NT2/D1 (cell line): ENCODE measurements around the gene CPNE5.

Experiments used
- YY1 ChIP-seq: IDR thresholded peaks from 2 replicates; pipeline ENCODE4 v1.6.1; 2011; ENCODE audit not compliant: insufficient read length, insufficient read depth
- ZNF274 ChIP-seq: IDR thresholded peaks from 2 replicates; pipeline ENCODE4 v1.6.1; 2011; ENCODE audit warnings: mild to moderate bottlenecking, low read depth, low read length

GRCh38 chr6:36695414-36695813, 143.8 kb downstream of the CPNE5 start:
- TF ChIP-seq ZNF274 (no peak), YY1 (no peak)
